Loucy (cell line): Measurements from ENCODE around the gene TNS2.

Source experiments
- H2AFZ ChIP-seq: fragments of 200-600 bp; sonication (generic); 2 replicates; pipeline ENCODE4 v1.6.0; 2016; ENCODE audit warnings: antibody characterized with exemption, mild to moderate bottlenecking, low read length, moderate library complexity
- H3F3A ChIP-seq: fragments of 200-600 bp; 2 replicates; pipeline ENCODE4 v1.6.0; 2016; ENCODE audit warnings: antibody characterized with exemption, low read depth, mild to moderate bottlenecking
- H3K27me3 ChIP-seq: fragments of 200-600 bp; sonication (generic); 2 replicates; pipeline ENCODE4 v1.6.1; 2014; ENCODE audit warnings: low read length, mild to moderate bottlenecking; ENCODE audit not compliant: insufficient read depth, poor library complexity, severe bottlenecking
- H3K36me3 ChIP-seq: fragments of 200-600 bp; sonication (generic); 2 replicates; pipeline ENCODE4 v1.6.1; 2016; ENCODE audit warnings: low read length; ENCODE audit not compliant: insufficient read depth
- H3K4me1 ChIP-seq: fragments of 200-600 bp; sonication (generic); 2 replicates; pipeline ENCODE4 v1.5.1; 2014; ENCODE audit warnings: low read length, mild to moderate bottlenecking; ENCODE audit not compliant: insufficient read depth, poor library complexity, severe bottlenecking
- H3K4me2 ChIP-seq: fragments of 200-600 bp; sonication (generic); 2 replicates; pipeline ENCODE4 v1.6.0; 2014; ENCODE audit warnings: antibody characterized with exemption, low read length, low read depth, mild to moderate bottlenecking; ENCODE audit not compliant: poor library complexity, severe bottlenecking
- H3K4me3 ChIP-seq: fragments of 200-600 bp; sonication (generic); 2 replicates; pipeline ENCODE4 v1.5.1; 2014; ENCODE audit warnings: low read length, mild to moderate bottlenecking, mixed read lengths; ENCODE audit not compliant: poor library complexity, severe bottlenecking
- H3K79me2 ChIP-seq: fragments of 200-600 bp; sonication (generic); 2 replicates; pipeline ENCODE4 v1.6.1; 2014; ENCODE audit warnings: low read length; ENCODE audit not compliant: insufficient read depth
- H3K9ac ChIP-seq: fragments of 200-600 bp; sonication (generic); 2 replicates; pipeline ENCODE4 v1.6.0; 2014; ENCODE audit warnings: mild to moderate bottlenecking, low read depth, low read length, moderate library complexity; ENCODE audit not compliant: poor library complexity, severe bottlenecking
- H3K9me2 ChIP-seq: fragments of 200-600 bp; sonication (generic); replicated peaks from 2 replicates; pipeline ENCODE4 v1.6.1; 2016; ENCODE audit warnings: low read depth, low read length, mixed read lengths
- H3K9me3 ChIP-seq: fragments of 200-600 bp; sonication (generic); 2 replicates; pipeline ENCODE4 v1.6.1; 2014; ENCODE audit warnings: mild to moderate bottlenecking, antibody characterized with exemption, low read length, low read depth; ENCODE audit not compliant: insufficient read depth
- H4K20me1 ChIP-seq: fragments of 200-600 bp; sonication (generic); 2 replicates; pipeline ENCODE4 v1.6.0; 2014; ENCODE audit warnings: antibody characterized with exemption, low read length, mild to moderate bottlenecking; ENCODE audit not compliant: insufficient read depth, poor library complexity, severe bottlenecking
- EZH2phosphoT487 ChIP-seq: fragments of 200-600 bp; IDR thresholded peaks from 2 replicates; pipeline ENCODE4 v1.6.1; 2018; ENCODE audit warnings: antibody characterized with exemption, mild to moderate bottlenecking, moderate library complexity, borderline replicate concordance
- TF ChIP-seq, protein P1 (sequence below): fragments of 200-600 bp; sonication (generic); conservative IDR thresholded peaks from 2 replicates; pipeline ENCODE4 v1.5.1; 2014; ENCODE audit warnings: mild to moderate bottlenecking, antibody characterized with exemption, low read length

Gene TNS2

GRCh38 chr12:53062011-53062961 lies 12.4 kb downstream of the TNS2 start:
- H3F3A ChIP-seq, result no peaks in the 10 kb centered on the region
- no peaks in the 10 kb centered on the region for H3K27me3 ChIP-seq
- H4K20me1 ChIP-seq, result no peaks in the 10 kb centered on the region
- no peaks in the 10 kb centered on the region for H3K9me2 ChIP-seq
- no peaks in the 10 kb centered on the region for H3K79me2 ChIP-seq
- no peak overlapping the region for H3K4me2 ChIP-seq
- TF ChIP-seq EZH2phosphoT487, result no peak
- TF ChIP-seq, protein P1, sequence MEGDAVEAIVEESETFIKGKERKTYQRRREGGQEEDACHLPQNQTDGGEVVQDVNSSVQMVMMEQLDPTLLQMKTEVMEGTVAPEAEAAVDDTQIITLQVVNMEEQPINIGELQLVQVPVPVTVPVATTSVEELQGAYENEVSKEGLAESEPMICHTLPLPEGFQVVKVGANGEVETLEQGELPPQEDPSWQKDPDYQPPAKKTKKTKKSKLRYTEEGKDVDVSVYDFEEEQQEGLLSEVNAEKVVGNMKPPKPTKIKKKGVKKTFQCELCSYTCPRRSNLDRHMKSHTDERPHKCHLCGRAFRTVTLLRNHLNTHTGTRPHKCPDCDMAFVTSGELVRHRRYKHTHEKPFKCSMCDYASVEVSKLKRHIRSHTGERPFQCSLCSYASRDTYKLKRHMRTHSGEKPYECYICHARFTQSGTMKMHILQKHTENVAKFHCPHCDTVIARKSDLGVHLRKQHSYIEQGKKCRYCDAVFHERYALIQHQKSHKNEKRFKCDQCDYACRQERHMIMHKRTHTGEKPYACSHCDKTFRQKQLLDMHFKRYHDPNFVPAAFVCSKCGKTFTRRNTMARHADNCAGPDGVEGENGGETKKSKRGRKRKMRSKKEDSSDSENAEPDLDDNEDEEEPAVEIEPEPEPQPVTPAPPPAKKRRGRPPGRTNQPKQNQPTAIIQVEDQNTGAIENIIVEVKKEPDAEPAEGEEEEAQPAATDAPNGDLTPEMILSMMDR, result no peak; the same call in 1 of the 2 replicates
- H3K9ac ChIP-seq, result no peak overlapping the region
- no peak overlapping the region for H3K4me3 ChIP-seq
- no peaks in the 10 kb centered on the region for H3K4me1 ChIP-seq
- H3K36me3 ChIP-seq, result peaks cover 7% of the 10 kb centered on the region; the same call in 1 of the 2 replicates
- H2AFZ ChIP-seq, result no peak overlapping the region
- no peaks in the 10 kb centered on the region for H3K9me3 ChIP-seq

DNA sequence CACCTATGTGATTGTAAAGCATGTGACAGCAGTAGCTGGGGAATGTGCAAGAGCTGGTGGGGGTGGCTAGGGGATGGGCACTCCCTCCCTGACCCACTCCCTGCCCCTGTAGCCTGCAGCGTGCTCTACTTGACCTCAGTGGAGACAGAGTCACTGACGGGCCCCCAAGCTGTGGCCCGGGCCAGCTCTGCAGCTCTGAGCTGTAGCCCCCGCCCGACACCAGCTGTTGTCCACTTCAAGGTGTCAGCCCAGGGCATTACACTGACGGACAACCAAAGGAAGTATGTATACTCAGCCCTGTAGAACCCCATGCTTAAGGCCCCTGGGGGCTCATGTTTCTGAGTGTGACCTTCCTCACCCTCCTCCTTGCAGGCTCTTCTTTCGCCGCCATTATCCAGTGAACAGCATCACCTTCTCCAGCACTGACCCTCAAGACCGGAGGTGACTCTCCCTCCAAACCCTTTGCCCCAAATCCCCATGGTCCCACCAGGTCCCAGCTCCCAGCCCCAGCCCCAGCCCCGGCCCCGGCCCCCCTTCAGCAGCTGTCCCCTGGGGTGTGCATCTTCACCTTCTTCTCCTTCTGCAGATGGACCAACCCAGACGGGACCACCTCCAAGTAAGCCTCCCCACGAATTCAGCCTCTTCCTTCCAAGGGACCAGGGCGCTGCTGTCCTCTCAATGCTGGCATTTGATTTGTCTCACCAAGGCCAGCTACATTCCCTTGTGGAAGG lies 13.3 kb downstream of the TNS2 start:
- no peaks in the 10 kb centered on the region for H3K4me1 ChIP-seq
- H3F3A ChIP-seq, result no peaks in the 10 kb centered on the region
- peaks cover 7% of the 10 kb centered on the region; the same call in 1 of the 2 replicates for H3K36me3 ChIP-seq
- no peaks in the 10 kb centered on the region for H4K20me1 ChIP-seq
- no peak overlapping the region for H3K9ac ChIP-seq
- H2AFZ ChIP-seq, result no peak overlapping the region
- no peaks in the 10 kb centered on the region for H3K79me2 ChIP-seq
- no peaks in the 10 kb centered on the region for H3K9me3 ChIP-seq
- H3K4me2 ChIP-seq, result no peak overlapping the region
- no peaks in the 10 kb centered on the region for H3K9me2 ChIP-seq
- TF ChIP-seq, protein P1, result no peak
- no peak for TF ChIP-seq EZH2phosphoT487
- no peak overlapping the region for H3K4me3 ChIP-seq
- H3K27me3 ChIP-seq, result no peaks in the 10 kb centered on the region

DNA sequence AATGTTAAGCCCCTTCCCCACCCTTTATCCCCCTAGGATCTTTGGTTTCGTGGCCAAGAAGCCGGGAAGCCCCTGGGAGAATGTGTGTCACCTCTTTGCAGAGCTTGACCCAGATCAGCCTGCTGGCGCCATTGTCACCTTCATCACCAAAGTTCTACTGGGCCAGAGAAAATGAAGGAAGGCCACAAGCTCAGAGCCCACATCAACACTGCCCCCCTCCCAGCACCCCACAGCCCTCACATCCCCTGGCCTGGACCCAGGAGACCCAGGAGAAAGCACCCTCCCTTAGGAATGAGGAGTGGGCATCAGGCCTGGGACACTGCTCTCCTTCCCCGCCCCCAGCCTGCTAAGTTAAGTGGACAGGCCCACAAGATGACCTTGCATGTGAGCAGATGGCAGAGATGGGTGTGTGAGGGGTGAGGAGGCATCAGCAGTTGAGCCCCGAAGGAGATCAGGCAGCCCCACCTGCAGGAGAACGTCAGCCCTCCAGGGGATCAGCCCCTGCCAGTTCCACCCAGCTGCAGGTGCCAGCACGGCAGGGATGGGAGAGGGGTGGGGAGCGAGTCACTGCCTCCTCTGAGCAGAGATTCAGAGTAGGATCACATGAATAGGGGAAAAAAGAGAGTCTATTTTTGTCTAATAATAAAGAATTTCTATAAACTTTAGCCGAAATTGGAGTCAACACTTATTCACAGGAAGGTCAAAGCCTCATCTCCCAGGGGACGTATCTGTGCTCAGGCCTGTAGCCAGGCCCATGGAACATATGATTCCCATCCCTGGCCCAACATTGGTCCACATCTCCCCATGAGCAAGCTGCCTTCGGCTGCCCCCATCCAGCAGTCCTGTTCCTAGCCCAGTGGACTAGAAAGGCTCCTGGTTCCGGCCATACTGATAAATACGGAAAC lies 14.1 kb downstream of the TNS2 start:
- Histone ChIP-seq H3K79me2 (no peaks in the 10 kb centered on the region), H3F3A (no peaks in the 10 kb centered on the region), H2AFZ (no peak overlapping the region), H3K36me3 (peaks cover 7% of the 10 kb centered on the region; the same call in 1 of the 2 replicates), H3K9me3 (no peaks in the 10 kb centered on the region), H4K20me1 (no peaks in the 10 kb centered on the region), H3K9ac (no peak overlapping the region), H3K4me3 (no peak overlapping the region), H3K27me3 (no peaks in the 10 kb centered on the region), H3K4me1 (no peaks in the 10 kb centered on the region), H3K9me2 (no peaks in the 10 kb centered on the region), H3K4me2 (no peak overlapping the region)
- TF ChIP-seq, protein P1, result no peak
- TF ChIP-seq EZH2phosphoT487, result no peak
